Measurements from ENCODE around the gene IGSF9B. TPM values are rescaled to one million over a fixed set of nuclear protein-coding genes. Genes with fewer than 3 reads are reported as not detected.

The IGSF9B gene
- total RNA-seq, 3 donors from 2014 or later (not counting 1 experiment from before 2014, with no cell fraction given): 2.2 to 6.1 (median 4.3) TPM

DNA sequence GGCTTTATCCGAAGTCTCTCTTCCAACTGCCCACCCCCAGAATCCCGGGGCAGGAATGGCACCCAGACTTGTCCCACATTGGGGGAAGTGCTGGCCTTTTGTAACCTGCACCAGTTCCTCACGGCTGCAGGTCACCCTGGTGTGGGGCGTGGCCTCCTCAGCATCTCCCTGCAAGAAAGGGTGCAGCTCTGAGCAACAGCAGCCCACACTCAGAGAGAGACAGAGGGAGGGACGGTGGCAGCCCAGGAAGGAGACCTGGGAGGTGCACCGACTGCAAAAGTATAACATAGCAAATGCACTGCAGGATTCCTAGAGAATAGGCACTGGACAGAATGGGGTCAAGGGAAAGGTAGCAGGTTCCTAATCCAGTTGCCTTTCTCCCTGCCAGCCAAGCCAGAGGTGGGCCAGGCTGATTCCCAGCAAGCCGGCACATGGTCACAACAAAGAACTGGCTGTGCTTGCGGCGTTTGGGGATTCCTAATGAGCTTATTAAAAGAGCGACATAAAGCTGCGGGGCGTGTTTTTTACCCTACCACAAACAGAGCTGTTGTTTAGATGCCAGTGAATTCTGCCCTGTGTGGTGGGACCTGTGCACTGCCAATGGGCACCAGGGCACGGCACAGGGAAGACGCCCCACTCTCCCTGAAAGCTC is 18.2 kb upstream of the IGSF9B start:
- no peak for ATAC-seq
- no peak overlapping the region for H3K27ac ChIP-seq (ENCODE audit: low read length)
- intact Hi-C loops (cut with micrococcal nuclease): no loop called here
- no peaks in the 10 kb centered on the region for H3K9me3 Mint-ChIP-seq
- H3K9me3 ChIP-seq (ENCODE audit: control insufficient read depth, insufficient read depth, low read length): no peaks in the 10 kb centered on the region
- TF ChIP-seq, protein P1, sequence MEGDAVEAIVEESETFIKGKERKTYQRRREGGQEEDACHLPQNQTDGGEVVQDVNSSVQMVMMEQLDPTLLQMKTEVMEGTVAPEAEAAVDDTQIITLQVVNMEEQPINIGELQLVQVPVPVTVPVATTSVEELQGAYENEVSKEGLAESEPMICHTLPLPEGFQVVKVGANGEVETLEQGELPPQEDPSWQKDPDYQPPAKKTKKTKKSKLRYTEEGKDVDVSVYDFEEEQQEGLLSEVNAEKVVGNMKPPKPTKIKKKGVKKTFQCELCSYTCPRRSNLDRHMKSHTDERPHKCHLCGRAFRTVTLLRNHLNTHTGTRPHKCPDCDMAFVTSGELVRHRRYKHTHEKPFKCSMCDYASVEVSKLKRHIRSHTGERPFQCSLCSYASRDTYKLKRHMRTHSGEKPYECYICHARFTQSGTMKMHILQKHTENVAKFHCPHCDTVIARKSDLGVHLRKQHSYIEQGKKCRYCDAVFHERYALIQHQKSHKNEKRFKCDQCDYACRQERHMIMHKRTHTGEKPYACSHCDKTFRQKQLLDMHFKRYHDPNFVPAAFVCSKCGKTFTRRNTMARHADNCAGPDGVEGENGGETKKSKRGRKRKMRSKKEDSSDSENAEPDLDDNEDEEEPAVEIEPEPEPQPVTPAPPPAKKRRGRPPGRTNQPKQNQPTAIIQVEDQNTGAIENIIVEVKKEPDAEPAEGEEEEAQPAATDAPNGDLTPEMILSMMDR (IDR thresholded peaks at IDR 0.05): no peak
- no peak overlapping the region for H3K27ac Mint-ChIP-seq
- no peaks in the 10 kb centered on the region for H3K4me1 Mint-ChIP-seq
- 79% methylated on average over 14 of the region's 14 CpGs for WGBS (ENCODE audit: insufficient coverage)
- no peak overlapping the region for H3K4me3 ChIP-seq (ENCODE audit: low read length)
- H3K4me3 Mint-ChIP-seq: no peak overlapping the region
- no peak for DNase-seq
- H3K36me3 Mint-ChIP-seq: no peaks in the 10 kb centered on the region
- peaks cover 17 to 18% of the 10 kb centered on the region in 2 donors for H3K27me3 Mint-ChIP-seq (ENCODE audit: low read depth in 2 of 2)
- H3K27me3 ChIP-seq (ENCODE audit: control insufficient read depth, insufficient read depth, low read length): no peaks in the 10 kb centered on the region
- H3K36me3 ChIP-seq (ENCODE audit: control insufficient read depth, insufficient read depth, low read length): no peaks in the 10 kb centered on the region
- H3K4me1 ChIP-seq (ENCODE audit: control insufficient read depth, insufficient read depth, low read length): no peaks in the 10 kb centered on the region

DNA sequence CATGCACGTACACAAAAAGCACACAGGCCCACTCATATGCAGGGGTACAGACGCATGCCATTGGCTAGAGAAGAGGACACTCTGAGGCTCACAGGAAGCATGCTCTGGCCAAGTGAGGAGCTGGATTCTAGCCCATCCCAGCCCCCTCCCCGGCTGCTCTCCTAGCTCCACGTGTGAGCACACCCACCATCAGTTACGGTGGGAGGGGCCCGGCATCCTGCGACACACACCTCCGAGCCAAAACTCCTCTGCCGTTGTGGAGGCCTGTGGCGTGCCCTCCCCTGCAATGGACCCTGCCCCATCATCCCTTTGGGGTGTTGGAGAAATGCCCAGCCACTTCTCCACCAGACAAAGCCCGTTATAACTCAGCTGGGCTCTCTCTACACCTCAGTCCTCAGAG is 15.1 kb upstream of the IGSF9B start:
- intact Hi-C loops (cut with micrococcal nuclease): no loop called here
- no peaks in the 10 kb centered on the region for H3K36me3 ChIP-seq (ENCODE audit: control insufficient read depth, insufficient read depth, low read length)
- no peaks in the 10 kb centered on the region for H3K27me3 ChIP-seq (ENCODE audit: control insufficient read depth, insufficient read depth, low read length)
- H3K27ac ChIP-seq (ENCODE audit: low read length): no peak overlapping the region
- Mint-ChIP-seq H3K9me3 (no peaks in the 10 kb centered on the region), H3K27me3 (ENCODE audit: low read depth in 2 of 2) (peaks cover 21 to 28% of the 10 kb centered on the region in 2 donors), H3K4me3 (no peak overlapping the region), H3K4me1 (peaks cover 4 to 7% of the 10 kb centered on the region in 2 donors), H3K36me3 (no peaks in the 10 kb centered on the region), H3K27ac (no peak overlapping the region)
- no peaks in the 10 kb centered on the region for H3K9me3 ChIP-seq (ENCODE audit: control insufficient read depth, insufficient read depth, low read length)
- no peak for DNase-seq
- 81% methylated on average over 11 of the region's 11 CpGs for WGBS (ENCODE audit: insufficient coverage)
- TF ChIP-seq, protein P1 (IDR thresholded peaks at IDR 0.05): no peak
- no peak overlapping the region for H3K4me3 ChIP-seq (ENCODE audit: low read length)
- no peak for ATAC-seq
- peaks cover 7% of the 10 kb centered on the region for H3K4me1 ChIP-seq (ENCODE audit: control insufficient read depth, insufficient read depth, low read length)

DNA sequence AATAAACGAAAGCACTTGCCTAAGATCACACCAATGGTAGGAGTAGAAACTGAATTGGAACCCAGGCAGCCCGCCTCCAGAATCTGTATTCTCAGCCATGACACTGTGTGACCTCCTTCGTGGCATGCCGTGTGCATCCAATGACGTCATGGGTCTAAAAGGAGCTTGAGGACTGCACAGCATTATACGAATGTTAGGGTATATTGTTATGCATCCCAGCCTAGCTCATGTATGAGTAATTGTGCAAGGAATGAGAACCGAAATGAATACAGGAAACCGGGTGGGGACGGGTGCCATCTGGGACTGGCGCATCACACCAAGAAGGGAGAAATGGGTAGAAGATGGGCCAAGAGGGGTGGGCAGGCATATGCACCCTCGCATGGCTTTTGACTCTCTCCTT is 12.3 kb upstream of the IGSF9B start:
- Mint-ChIP-seq H3K27me3 (ENCODE audit: low read depth in 2 of 2) (peaks cover 39 to 41% of the 10 kb centered on the region in 2 donors), H3K9me3 (no peaks in the 10 kb centered on the region), H3K4me1 (peaks cover 4 to 7% of the 10 kb centered on the region in 2 donors), H3K27ac (no peak overlapping the region), H3K4me3 (no peak overlapping the region), H3K36me3 (no peaks in the 10 kb centered on the region)
- Histone ChIP-seq H3K4me3 (ENCODE audit: low read length) (no peak overlapping the region), H3K9me3 (ENCODE audit: control insufficient read depth, insufficient read depth, low read length) (no peaks in the 10 kb centered on the region), H3K27ac (ENCODE audit: low read length) (no peak overlapping the region), H3K4me1 (ENCODE audit: control insufficient read depth, insufficient read depth, low read length) (peaks cover 7% of the 10 kb centered on the region), H3K36me3 (ENCODE audit: control insufficient read depth, insufficient read depth, low read length) (no peaks in the 10 kb centered on the region), H3K27me3 (ENCODE audit: control insufficient read depth, insufficient read depth, low read length) (no peaks in the 10 kb centered on the region)
- 80% methylated on average over 11 of the region's 11 CpGs for WGBS (ENCODE audit: insufficient coverage)
- no peak for ATAC-seq
- TF ChIP-seq, protein P1 (IDR thresholded peaks at IDR 0.05): no peak
- no peak for DNase-seq
- intact Hi-C loops (cut with micrococcal nuclease): no loop called here

DNA sequence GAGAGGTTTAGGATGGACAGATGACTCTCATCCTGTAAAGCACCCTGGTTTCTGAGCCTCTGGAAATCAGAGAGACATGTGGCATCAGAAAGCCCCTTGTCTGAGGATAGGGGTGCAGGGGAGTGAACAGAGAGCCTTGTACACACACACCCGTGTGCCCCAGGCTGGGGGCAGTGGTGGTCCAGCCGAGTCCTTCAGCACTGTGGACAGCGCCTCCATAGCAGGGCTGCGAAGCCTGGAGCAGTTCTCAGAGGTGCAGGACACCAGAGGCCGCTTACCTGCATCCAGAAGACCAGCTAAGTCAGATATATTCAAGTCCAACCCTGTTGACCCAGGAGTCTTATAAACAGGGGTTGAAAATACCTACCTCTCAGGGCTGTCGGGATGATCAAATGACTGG is 11.5 kb upstream of the IGSF9B start:
- Mint-ChIP-seq H3K4me1 (peaks cover 4 to 7% of the 10 kb centered on the region in 2 donors), H3K36me3 (no peaks in the 10 kb centered on the region), H3K9me3 (no peaks in the 10 kb centered on the region), H3K27me3 (ENCODE audit: low read depth in 2 of 2) (peaks cover 36 to 44% of the 10 kb centered on the region in 2 donors), H3K27ac (no peak overlapping the region), H3K4me3 (no peak overlapping the region)
- Histone ChIP-seq H3K27ac (ENCODE audit: low read length) (no peak overlapping the region), H3K36me3 (ENCODE audit: control insufficient read depth, insufficient read depth, low read length) (no peaks in the 10 kb centered on the region), H3K4me1 (ENCODE audit: control insufficient read depth, insufficient read depth, low read length) (peaks cover 7% of the 10 kb centered on the region), H3K9me3 (ENCODE audit: control insufficient read depth, insufficient read depth, low read length) (no peaks in the 10 kb centered on the region), H3K27me3 (ENCODE audit: control insufficient read depth, insufficient read depth, low read length) (no peaks in the 10 kb centered on the region), H3K4me3 (ENCODE audit: low read length) (no peak overlapping the region)
- ATAC-seq: no peak
- WGBS (ENCODE audit: insufficient coverage): 60% methylated on average over 6 of the region's 6 CpGs
- DNase-seq: no peak
- TF ChIP-seq, protein P1 (IDR thresholded peaks at IDR 0.05): no peak
- intact Hi-C loops (cut with micrococcal nuclease): no loop called here
